ENCODE measurements around the gene ZNF219. TPM values are rescaled to one million over a fixed set of nuclear protein-coding genes. Genes with fewer than 3 reads are reported as not detected.

Gene ZNF219
- total and polyA plus RNA-seq, 2 donors (not counting 1 experiment from before 2014, with no cell fraction given), result 3.3 to 6.4 TPM

GRCh38 chr14:21103710-21104447 is 5.4 kb upstream of the ZNF219 start:
- H3K79me2 ChIP-seq (ENCODE audit: control insufficient read depth, insufficient read depth, low read length), result no peaks in the 10 kb centered on the region
- H3K4me3 Mint-ChIP-seq, result peak overlapping the region; percentile 78
- under 1% methylated on average over 62 of the region's 62 CpGs for WGBS (ENCODE audit: insufficient coverage)
- peak overlapping the region; percentile 72 to 92 (median 84) for H3K4me3 ChIP-seq (ENCODE audit: control extremely low read depth in 1 of 5, extremely low read depth in 1 of 5, insufficient read depth in 1 of 5, low read depth in 2 of 5, low read length in 4 of 5)
- peaks cover 15% of the 10 kb centered on the region for H3K4me1 Mint-ChIP-seq
- H3K4me2 ChIP-seq (replicated peaks; ENCODE audit: low read depth, low read length, poor library complexity, severe bottlenecking), result peak overlapping the region; percentile 75
- peak overlapping the region; percentile 93 to 96 for H3K27ac ChIP-seq (ENCODE audit: low read length in 2 of 2)
- peak overlapping the region; percentile 83 for H2AFZ ChIP-seq (ENCODE audit: insufficient read depth, low read depth, low read length, poor library complexity, severe bottlenecking)
- H3K9me3 Mint-ChIP-seq (ENCODE audit: insufficient read depth), result no peaks in the 10 kb centered on the region
- ATAC-seq (ENCODE audit: low read depth), result peak; percentile 86
- ChIA-PET POLR2A (interaction anchor here (0.6 to 2.6 kb wide), 7 partner anchors 11 to 366 kb away, joined by 3 to 27 read pairs (median 7); partner anchors contain the start of gene ARHGEF40), CTCF (interaction anchor here (0.8 to 11.8 kb wide), 18 partner anchors 9 to 176 kb away, joined by 3 to 348 read pairs (median 6); partner anchors contain the start of genes ARHGEF40, NDRG2 and RPGRIP1)
- H4K20me1 ChIP-seq (ENCODE audit: control insufficient read depth, insufficient read depth, low read length, poor library complexity, severe bottlenecking), result no peaks in the 10 kb centered on the region
- H3K36me3 ChIP-seq (replicated peaks in 1 of 2; ENCODE audit: control extremely low read depth in 1 of 2, control insufficient read depth in 1 of 2, extremely low read depth in 1 of 2, insufficient read depth in 2 of 2, low read length in 1 of 2), result no peaks in the 10 kb centered on the region
- H3K4me1 ChIP-seq (ENCODE audit: control insufficient read depth in 2 of 2, insufficient read depth in 2 of 2, low read length in 2 of 2), result peaks cover 17 to 25% of the 10 kb centered on the region in 2 donors
- DNase-seq, result peak; percentile 97
- intact Hi-C loops (cut with micrococcal nuclease), result loop anchor here (1.0 to 10.0 kb wide), 11 partner anchors 12 to 762 kb away; partner anchors contain the start of genes CHD8, HNRNPC, METTL3 and NDRG2
- H3K27me3 Mint-ChIP-seq, result peaks cover 26% of the 10 kb centered on the region
- H3K9ac ChIP-seq (ENCODE audit: low read length), result peak overlapping the region; percentile 87
- no peaks in the 10 kb centered on the region for H3K9me3 ChIP-seq (ENCODE audit: control extremely low read depth in 1 of 3, control insufficient read depth in 2 of 3, insufficient read depth in 1 of 3, low read length in 2 of 3)
- TF ChIP-seq CTCF (IDR thresholded peaks at IDR 0.05) (peak; percentile 76), EZH2 (IDR thresholded peaks at IDR 0.05; ENCODE audit: borderline replicate concordance, insufficient read depth, low read depth, low read length, poor library complexity, severe bottlenecking) (no peak)
- peaks cover 0 to 25% (median 15%) of the 10 kb centered on the region in 4 experiments for H3K27me3 ChIP-seq (replicated peaks in 1 of 4; ENCODE audit: control extremely low read depth in 1 of 4, control insufficient read depth in 3 of 4, insufficient read depth in 4 of 4, low read length in 3 of 4)
- H3K27ac Mint-ChIP-seq, result peak overlapping the region; percentile 96

- Mint-ChIP-seq H3K27ac (peak overlapping the region; percentile 96), H3K9me3 (ENCODE audit: insufficient read depth) (no peaks in the 10 kb centered on the region), H3K4me3 (peak overlapping the region; percentile 78), H3K4me1 (peaks cover 18% of the 10 kb centered on the region), H3K27me3 (peaks cover 28% of the 10 kb centered on the region)
- no peak for DNase-seq
- Histone ChIP-seq H4K20me1 (ENCODE audit: control insufficient read depth, insufficient read depth, low read length, poor library complexity, severe bottlenecking) (no peaks in the 10 kb centered on the region), H2AFZ (ENCODE audit: insufficient read depth, low read depth, low read length, poor library complexity, severe bottlenecking) (peak overlapping the region; percentile 83), H3K9me3 (ENCODE audit: control extremely low read depth in 1 of 3, control insufficient read depth in 2 of 3, insufficient read depth in 1 of 3, low read length in 2 of 3) (no peaks in the 10 kb centered on the region), H3K4me2 (replicated peaks; ENCODE audit: low read depth, low read length, poor library complexity, severe bottlenecking) (peak overlapping the region; percentile 75), H3K79me2 (ENCODE audit: control insufficient read depth, insufficient read depth, low read length) (no peaks in the 10 kb centered on the region), H3K4me1 (ENCODE audit: control insufficient read depth in 2 of 2, insufficient read depth in 2 of 2, low read length in 2 of 2) (peaks cover 21 to 29% of the 10 kb centered on the region in 2 donors), H3K27me3 (replicated peaks in 1 of 4; ENCODE audit: control extremely low read depth in 1 of 4, control insufficient read depth in 3 of 4, insufficient read depth in 4 of 4, low read length in 3 of 4) (peaks cover 0 to 29% (median 17%) of the 10 kb centered on the region in 4 experiments), H3K9ac (ENCODE audit: low read length) (peak overlapping the region; percentile 87), H3K4me3 (ENCODE audit: control extremely low read depth in 1 of 5, extremely low read depth in 1 of 5, insufficient read depth in 1 of 5, low read depth in 2 of 5, low read length in 4 of 5) (peak overlapping the region; percentile 18 to 92 (median 80)), H3K27ac (ENCODE audit: low read length in 2 of 2) (peak overlapping the region; percentile 93 to 96), H3K36me3 (replicated peaks in 1 of 2; ENCODE audit: control extremely low read depth in 1 of 2, control insufficient read depth in 1 of 2, extremely low read depth in 1 of 2, insufficient read depth in 2 of 2, low read length in 1 of 2) (no peaks in the 10 kb centered on the region)
- TF ChIP-seq CTCF (IDR thresholded peaks at IDR 0.05), result no peak
- no peak for TF ChIP-seq EZH2 (IDR thresholded peaks at IDR 0.05; ENCODE audit: borderline replicate concordance, insufficient read depth, low read depth, low read length, poor library complexity, severe bottlenecking)
- intact Hi-C loops (cut with micrococcal nuclease), result loop anchor here (1.0 to 10.0 kb wide), 5 partner anchors 32 to 761 kb away; partner anchors contain the start of genes METTL3, PARP2 and SUPT16H
- ChIA-PET POLR2A (interaction anchor here (0.5 to 2.6 kb wide), 4 partner anchors 11 to 367 kb away, joined by 4 to 27 read pairs (median 8); partner anchors contain the start of gene ARHGEF40), CTCF (interaction anchor here (0.9 to 11.8 kb wide), 9 partner anchors 9 to 132 kb away, joined by 3 to 348 read pairs (median 34); partner anchors contain the start of genes ARHGEF40 and NDRG2)
- WGBS (ENCODE audit: insufficient coverage), result 2% methylated on average over 9 of the region's 9 CpGs
- ATAC-seq (ENCODE audit: low read depth), result no peak
Measured at GRCh38 chr14:21103411-21103709, 4.9 kb upstream of the ZNF219 start.
